Thoracic aorta (tissue), 2 donors: ENCODE measurements around the gene BTBD18. TPM values are rescaled to one million over a fixed set of nuclear protein-coding genes. Genes with fewer than 3 reads are reported as not detected.

Experiments
- ATAC-seq: fragments of 150-250 bp; one replicate; pipeline ENCODE4 v1.8.0; 2017; ENCODE audit warnings: low read depth; ENCODE audit not compliant: insufficient number of reproducible peaks, low FRiP score
- DNase-seq: peaks from one replicate; pipeline ENCODE4 v3.0.0-alpha.2; 2020; ENCODE audit warnings: low spot score
- H3K27ac ChIP-seq, 2 donors: fragments of 200-600 bp; sonication (generic); 1 replicate in 1 of 2; 2 replicates in 1 of 2; pipeline ENCODE4 v1.5.1; 2016; ENCODE audit warnings: mild to moderate bottlenecking in 2 of 2, moderate library complexity in 2 of 2
- H3K27me3 ChIP-seq: fragments of 200-600 bp; sonication (generic); replicated peaks from 2 replicates; pipeline ENCODE4 v1.6.0; 2016; ENCODE audit warnings: mild to moderate bottlenecking; ENCODE audit not compliant: insufficient read depth
- H3K36me3 ChIP-seq: fragments of 200-600 bp; sonication (generic); one replicate; pipeline ENCODE4 v1.5.1; 2016
- H3K4me1 ChIP-seq, 2 donors: fragments of 200-600 bp; sonication (generic); 1 replicate in 1 of 2; 2 replicates in 1 of 2; pipeline versions ENCODE4 v1.5.1 to v1.6.0; 2016; ENCODE audit warnings: low read depth in 2 of 2, mild to moderate bottlenecking in 1 of 2; ENCODE audit not compliant: control insufficient read depth in 1 of 2
- H3K4me3 ChIP-seq: fragments of 200-600 bp; sonication (generic); 2 replicates; pipeline ENCODE4 v1.5.1; 2016; ENCODE audit warnings: mild to moderate bottlenecking
- H3K9me3 ChIP-seq: fragments of 200-600 bp; sonication (generic); 2 replicates; pipeline ENCODE4 v1.5.1; 2016
- CTCF ChIP-seq: fragments of 200-600 bp; sonication (generic); IDR thresholded peaks from one replicate; pipeline ENCODE4 v1.5.1; 2019; ENCODE audit warnings: antibody characterized with exemption
- total RNA-seq, 2 donors: library from RNA; depleted of rRNA; stranded (reverse); fragments of >200 nt; gene quantifications; one replicate each; pipeline versions ENCODE4 v1.1.0 to v1.2.3, GENCODE V29; 2016

BTBD18 gene
- total RNA-seq, 2 donors from 2014 or later, result not detected

- Histone ChIP-seq H3K27ac (peak overlapping the region in 1 of 2 donors; percentile 67), H3K9me3 (no peaks in the 10 kb centered on the region), H3K27me3 (no peaks in the 10 kb centered on the region), H3K4me3 (no peak overlapping the region), H3K4me1 (peaks cover 10 to 11% of the 10 kb centered on the region in 2 donors), H3K36me3 (peaks cover 42% of the 10 kb centered on the region)
- DNase-seq, result no peak
- ATAC-seq, result peak; percentile 50
- no peak for TF ChIP-seq CTCF
Observed at GRCh38 chr11:57703341-57703740, 48.3 kb downstream of the BTBD18 start.

- no peak overlapping the region for H3K27ac ChIP-seq
- H3K36me3 ChIP-seq, result peaks cover 63% of the 10 kb centered on the region
Observed at GRCh38 chr11:57700425-57700824, 51.2 kb downstream of the BTBD18 start.

GRCh38 chr11:57699813-57700212 is 51.8 kb downstream of the BTBD18 start:
- DNase-seq, result no peak

More at GRCh38 chr11:57700425-57700824, 51.2 kb downstream of the BTBD18 start:
- no peaks in the 10 kb centered on the region for H3K27me3 ChIP-seq
- no peak for TF ChIP-seq CTCF
- no peaks in the 10 kb centered on the region for H3K9me3 ChIP-seq
- H3K4me1 ChIP-seq, result peaks cover 10 to 11% of the 10 kb centered on the region in 2 donors
- no peak overlapping the region for H3K4me3 ChIP-seq
- DNase-seq (no peak), ATAC-seq (no peak)

GRCh38 chr11:57698843-57699365 is 52.7 kb downstream of the BTBD18 start:
- H3K36me3 ChIP-seq, result peaks cover 71% of the 10 kb centered on the region
- H3K27ac ChIP-seq, result no peak overlapping the region
- no peak overlapping the region for H3K4me3 ChIP-seq
- H3K4me1 ChIP-seq, result peaks cover 9 to 10% of the 10 kb centered on the region in 2 donors
- ATAC-seq, result no peak
- no peak for TF ChIP-seq CTCF
- no peaks in the 10 kb centered on the region for H3K27me3 ChIP-seq
- DNase-seq, result no peak
- no peaks in the 10 kb centered on the region for H3K9me3 ChIP-seq

More at GRCh38 chr11:57699813-57700212, 51.8 kb downstream of the BTBD18 start:
- peaks cover 10 to 11% of the 10 kb centered on the region in 2 donors for H3K4me1 ChIP-seq
- no peak overlapping the region for H3K4me3 ChIP-seq
- no peak overlapping the region for H3K27ac ChIP-seq
- TF ChIP-seq CTCF, result no peak
- no peak for ATAC-seq
- no peaks in the 10 kb centered on the region for H3K27me3 ChIP-seq
- peaks cover 68% of the 10 kb centered on the region for H3K36me3 ChIP-seq
- no peaks in the 10 kb centered on the region for H3K9me3 ChIP-seq

Other genes starting within 250 kb of the BTBD18 start
- gene SLC43A1, start 236.1 kb downstream of the BTBD18 start, total RNA-seq, result 10 to 100 TPM; 16.6 to 23.6 TPM
- 10 to 100 TPM; 19.5 to 33.5 TPM for gene TIMM10, start 221.1 kb downstream of the BTBD18 start, total RNA-seq
- gene SMTNL1, start 214.2 kb downstream of the BTBD18 start, total RNA-seq, result not detected
- 10 to 100 TPM; 22.6 to 45.8 TPM for gene UBE2L6, start 184.1 kb downstream of the BTBD18 start, total RNA-seq
- 100 to 1,000 TPM; 674 to 695 TPM for gene SERPING1, start 154.1 kb downstream of the BTBD18 start, total RNA-seq
- 1 to 10 TPM; 1.1 to 1.2 TPM for gene YPEL4, start 101.9 kb downstream of the BTBD18 start, total RNA-seq
- gene CLP1, start 94.1 kb downstream of the BTBD18 start, total RNA-seq, result 10 to 100 TPM; 15.0 TPM
- 10 to 100 TPM; 46.0 to 53.3 TPM for gene ZDHHC5, start 83.7 kb downstream of the BTBD18 start, total RNA-seq
- gene MED19, start 39.6 kb downstream of the BTBD18 start, total RNA-seq, result 10 to 100 TPM; 11.1 to 11.9 TPM
- gene TMX2, start 39.2 kb downstream of the BTBD18 start, total RNA-seq, result 10 to 100 TPM; 47.4 to 57.2 TPM
- 10 to 100 TPM; 73.9 to 78.0 TPM for gene SELENOH, start 10.3 kb downstream of the BTBD18 start, total RNA-seq
- gene CTNND1, start 10.0 kb upstream of the BTBD18 start, total RNA-seq, result 100 to 1,000 TPM in 1 of 2 donors, 10 to 100 TPM in 1; 95.3 to 119 TPM